NB4 (cell line): Measurements from ENCODE around the gene SEMA3F.

ENCODE experiments used
- CTCF ChIP-seq: IDR thresholded peaks from one replicate; pipeline ENCODE4 v1.5.1; 2012; ENCODE audit warnings: low read depth, low read length
- MAX ChIP-seq: IDR thresholded peaks from 2 replicates; pipeline ENCODE4 v1.6.1; 2011; ENCODE audit warnings: low read depth, low read length
- POLR2A ChIP-seq: IDR thresholded peaks from 2 replicates; pipeline ENCODE4 v1.6.1; 2011; ENCODE audit warnings: mild to moderate bottlenecking; ENCODE audit not compliant: insufficient read length; ENCODE audit errors: extremely low read depth

GRCh38 chr3:50154476-50154839 lies 666 bp upstream of the SEMA3F start:
- TF ChIP-seq CTCF = no peak
- no peak for TF ChIP-seq POLR2A
- no peak for TF ChIP-seq MAX
